Sigmoid colon (tissue), 7 donors: ENCODE measurements around the gene CACNB2. TPM values are rescaled to one million over a fixed set of nuclear protein-coding genes. Genes with fewer than 3 reads are reported as not detected.
A peak's percentile ranks its signal among the peaks of the same experiment; 100 is the strongest.

Experiments
- DNase-seq: peaks from one replicate; pipeline ENCODE4 v3.0.0-alpha.2; 2019
- H3K27ac ChIP-seq, 4 donors: fragments of 200-600 bp; sonication (generic); one replicate each; pipeline ENCODE4 v1.5.1; 2016 to 2019; ENCODE audit warnings: mild to moderate bottlenecking in 1 of 4
- H3K27me3 ChIP-seq, 3 donors: fragments of 200-600 bp; sonication (generic); one replicate each; pipeline ENCODE4 v1.5.1; 2019; ENCODE audit warnings: mild to moderate bottlenecking in 1 of 3
- H3K36me3 ChIP-seq, 4 donors: fragments of 200-600 bp; sonication (generic); one replicate each; pipeline ENCODE4 v1.5.1; 2016 to 2019
- H3K4me1 ChIP-seq, 4 donors: fragments of 200-600 bp; sonication (generic); one replicate each; pipeline ENCODE4 v1.5.1; 2017 to 2019
- H3K4me3 ChIP-seq, 4 donors: fragments of 200-600 bp; sonication (generic); one replicate each; pipeline ENCODE4 v1.5.1; 2017 to 2019; ENCODE audit warnings: mild to moderate bottlenecking in 2 of 4, moderate library complexity in 1 of 4
- H3K9me3 ChIP-seq, 4 donors: fragments of 200-600 bp in 3 of 4; sonication (generic) in 3 of 4; one replicate each; pipeline versions ENCODE4 v1.5.1 to v1.6.1; 2013 to 2019
- EP300 ChIP-seq, 4 donors: sonication (generic); formaldehyde crosslinking; IDR thresholded peaks; one replicate each; pipeline ENCODE4 v1.6.1; 2017; ENCODE audit warnings: antibody characterized with exemption in 4 of 4
- POLR2A ChIP-seq, 2 donors: fragments of 450-650 bp; IDR thresholded peaks; one replicate each; pipeline ENCODE4 v1.6.1; 2016; ENCODE audit warnings: antibody characterized with exemption in 2 of 2, mild to moderate bottlenecking in 2 of 2, moderate library complexity in 2 of 2
- POLR2AphosphoS5 ChIP-seq, 4 donors: sonication (generic); formaldehyde crosslinking; IDR thresholded peaks; one replicate each; pipeline ENCODE4 v1.6.1; 2017; ENCODE audit warnings: antibody characterized with exemption in 4 of 4
- WGBS, 2 donors: extraction: QIAGEN DNeasy Blood & Tissue Kit; methylation state at CpG; one replicate each; pipeline ENCODE4 v1.1.7; 2013; 5-methylcytosine and 5-hydroxymethylcytosine counted together
- intact Hi-C: fragments of 100-400 bp; cut with DNase I; formaldehyde crosslinking; loops from one replicate; pipeline ENCODE4 v1.15.1; 2023
- polyA plus RNA-seq, 3 donors: library from polyadenylated mRNA; stranded (reverse); fragments of 200-250 nt; gene quantifications; one replicate each; pipeline ENCODE4 v1.2.3, GENCODE V29; 2013
- total RNA-seq, 4 donors: library from RNA; depleted of rRNA; stranded (reverse); fragments of >200 nt; gene quantifications; one replicate each; pipeline ENCODE4 v1.1.0, GENCODE V29; 2016
- TF ChIP-seq, protein P1 (sequence below), 4 experiments: fragments of 450-650 bp in 3 of 4; fragments of 200-600 bp in 1 of 4; IDR thresholded peaks; one replicate each; pipeline ENCODE4 v1.5.1; 2016 to 2019; ENCODE audit warnings: antibody characterized with exemption in 4 of 4, mild to moderate bottlenecking in 3 of 4, moderate library complexity in 2 of 4
- donor health status: healthy with polysubstance abuse.
- donor health status: Bipolar disorder and iron deficiency.
- donor health status: healthy.

CACNB2 gene
- total and polyA plus RNA-seq, 7 donors, result 1.2 to 85.3 (median 36.0) TPM

DNA sequence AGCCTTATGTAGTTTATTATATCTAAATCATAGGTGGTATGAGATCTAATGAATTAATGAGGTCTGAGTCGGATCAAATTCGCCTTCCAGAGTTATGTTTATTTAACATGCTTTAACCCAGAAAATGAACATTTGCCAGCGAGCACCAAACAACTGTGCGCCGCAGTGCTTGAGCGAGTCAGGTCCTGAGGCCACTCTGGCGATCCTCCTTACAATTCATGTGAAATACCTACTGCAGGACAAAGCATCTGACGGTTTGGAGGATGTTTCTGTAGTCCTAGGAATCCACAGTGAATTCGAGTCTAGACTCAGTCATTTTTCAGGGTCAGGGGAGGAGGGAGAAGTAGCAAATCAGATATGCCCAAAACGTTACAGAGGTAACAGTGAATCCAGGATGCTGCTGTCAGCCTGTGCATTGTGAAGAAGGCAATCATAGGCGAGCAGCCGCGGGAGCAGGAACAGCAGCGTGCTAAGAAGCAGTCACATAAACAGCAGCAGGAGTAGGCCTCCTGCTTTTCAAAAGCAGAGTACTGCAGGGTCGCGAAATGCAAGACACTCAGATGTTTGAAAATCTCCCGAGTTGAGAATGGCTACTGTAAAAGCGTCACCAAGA, 120.2 kb downstream of the CACNB2 start:
- 76 to 85% methylated on average over 18 of the region's 18 CpGs for WGBS, 2 donors
- peaks cover 0 to 44% (median 16%) of the 10 kb centered on the region in 4 donors for H3K4me1 ChIP-seq
- H3K27me3 ChIP-seq, result no peaks in the 10 kb centered on the region
- no peak for DNase-seq
- no peaks in the 10 kb centered on the region for H3K36me3 ChIP-seq
- intact Hi-C loops, result no loop called here
- H3K9me3 ChIP-seq, result no peaks in the 10 kb centered on the region
- no peak overlapping the region for H3K4me3 ChIP-seq
- no peak for TF ChIP-seq POLR2A (IDR thresholded peaks at IDR 0.05)
- no peak for TF ChIP-seq EP300 (IDR thresholded peaks at IDR 0.05)
- no peak for TF ChIP-seq POLR2AphosphoS5 (IDR thresholded peaks at IDR 0.05)
- TF ChIP-seq, protein P1, sequence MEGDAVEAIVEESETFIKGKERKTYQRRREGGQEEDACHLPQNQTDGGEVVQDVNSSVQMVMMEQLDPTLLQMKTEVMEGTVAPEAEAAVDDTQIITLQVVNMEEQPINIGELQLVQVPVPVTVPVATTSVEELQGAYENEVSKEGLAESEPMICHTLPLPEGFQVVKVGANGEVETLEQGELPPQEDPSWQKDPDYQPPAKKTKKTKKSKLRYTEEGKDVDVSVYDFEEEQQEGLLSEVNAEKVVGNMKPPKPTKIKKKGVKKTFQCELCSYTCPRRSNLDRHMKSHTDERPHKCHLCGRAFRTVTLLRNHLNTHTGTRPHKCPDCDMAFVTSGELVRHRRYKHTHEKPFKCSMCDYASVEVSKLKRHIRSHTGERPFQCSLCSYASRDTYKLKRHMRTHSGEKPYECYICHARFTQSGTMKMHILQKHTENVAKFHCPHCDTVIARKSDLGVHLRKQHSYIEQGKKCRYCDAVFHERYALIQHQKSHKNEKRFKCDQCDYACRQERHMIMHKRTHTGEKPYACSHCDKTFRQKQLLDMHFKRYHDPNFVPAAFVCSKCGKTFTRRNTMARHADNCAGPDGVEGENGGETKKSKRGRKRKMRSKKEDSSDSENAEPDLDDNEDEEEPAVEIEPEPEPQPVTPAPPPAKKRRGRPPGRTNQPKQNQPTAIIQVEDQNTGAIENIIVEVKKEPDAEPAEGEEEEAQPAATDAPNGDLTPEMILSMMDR (IDR thresholded peaks at IDR 0.05), result no peak
- H3K27ac ChIP-seq, result peak overlapping the region in 3 of 4 donors; percentile 25 to 44 (median 29)

DNA sequence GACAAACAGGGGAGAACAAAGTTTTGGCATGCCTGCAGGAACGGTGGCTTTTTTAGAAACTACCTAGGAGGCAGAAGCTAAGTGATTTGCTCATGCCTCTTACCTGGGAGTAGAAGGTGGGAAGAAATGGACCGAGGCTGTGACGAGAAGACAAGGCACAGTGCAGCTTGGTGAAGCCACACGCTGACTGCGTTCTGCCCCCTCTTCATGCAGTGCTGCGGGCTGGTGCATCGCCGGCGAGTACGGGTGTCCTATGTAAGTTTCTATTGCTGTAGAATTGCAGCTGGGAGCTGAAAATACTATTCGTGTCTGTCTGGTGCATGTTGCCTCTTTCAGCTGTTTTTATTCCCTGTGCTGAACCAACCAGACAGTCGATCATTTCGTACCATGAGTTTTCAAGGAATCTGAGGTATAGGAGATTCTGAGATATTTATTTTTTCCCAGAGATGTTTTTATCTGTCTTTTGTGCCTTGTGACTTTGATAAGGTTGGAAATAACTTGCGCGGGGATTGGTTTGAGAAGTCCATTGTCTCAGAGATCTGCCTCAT, 120.9 kb downstream of the CACNB2 start:
- peak overlapping the region in 2 of 4 donors; percentile 25 to 44 for H3K27ac ChIP-seq

DNA sequence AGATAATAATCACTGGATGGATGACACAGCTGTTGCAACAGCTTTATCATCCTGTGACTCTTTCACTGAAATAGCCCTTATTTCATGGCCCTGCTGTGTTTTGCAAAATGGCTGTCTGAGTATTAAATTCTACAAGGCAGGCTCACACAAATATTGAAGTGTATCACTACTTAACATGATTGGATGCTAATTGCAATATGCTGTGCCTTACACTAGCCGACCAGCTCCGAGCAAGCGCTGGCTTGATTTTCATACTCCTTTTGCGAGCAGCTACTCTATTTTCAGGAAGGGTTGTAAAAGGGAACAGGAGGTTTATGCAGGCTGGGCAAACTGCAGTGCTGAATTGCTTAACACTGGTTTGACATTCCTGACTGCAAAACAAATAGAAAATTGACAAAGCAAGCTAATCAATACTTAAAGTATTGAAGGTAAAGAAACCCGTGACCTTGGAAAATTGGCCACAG, 121.6 kb downstream of the CACNB2 start:
- Histone ChIP-seq H3K27me3 (no peaks in the 10 kb centered on the region), H3K4me3 (no peak overlapping the region), H3K36me3 (no peaks in the 10 kb centered on the region), H3K4me1 (peaks cover 0 to 44% (median 16%) of the 10 kb centered on the region in 4 donors), H3K27ac (no peak overlapping the region), H3K9me3 (no peaks in the 10 kb centered on the region)
- DNase-seq, result no peak
- TF ChIP-seq EP300 (IDR thresholded peaks at IDR 0.05) (no peak), POLR2AphosphoS5 (IDR thresholded peaks at IDR 0.05) (no peak), POLR2A (IDR thresholded peaks at IDR 0.05) (no peak)
- TF ChIP-seq, protein P1 (IDR thresholded peaks at IDR 0.05), result no peak
- intact Hi-C loops, result no loop called here
- 70 to 81% methylated on average over 5 of the region's 5 CpGs for WGBS, 2 donors

More for the DNA sequence above, 120.9 kb downstream of the CACNB2 start:
- 85 to 91% methylated on average over 15 of the region's 15 CpGs for WGBS, 2 donors
- intact Hi-C loops, result no loop called here
- Histone ChIP-seq H3K9me3 (no peaks in the 10 kb centered on the region), H3K4me3 (no peak overlapping the region), H3K36me3 (no peaks in the 10 kb centered on the region), H3K4me1 (peaks cover 0 to 44% (median 16%) of the 10 kb centered on the region in 4 donors), H3K27me3 (no peaks in the 10 kb centered on the region)
- no peak for TF ChIP-seq EP300 (IDR thresholded peaks at IDR 0.05)
- DNase-seq, result no peak

DNA sequence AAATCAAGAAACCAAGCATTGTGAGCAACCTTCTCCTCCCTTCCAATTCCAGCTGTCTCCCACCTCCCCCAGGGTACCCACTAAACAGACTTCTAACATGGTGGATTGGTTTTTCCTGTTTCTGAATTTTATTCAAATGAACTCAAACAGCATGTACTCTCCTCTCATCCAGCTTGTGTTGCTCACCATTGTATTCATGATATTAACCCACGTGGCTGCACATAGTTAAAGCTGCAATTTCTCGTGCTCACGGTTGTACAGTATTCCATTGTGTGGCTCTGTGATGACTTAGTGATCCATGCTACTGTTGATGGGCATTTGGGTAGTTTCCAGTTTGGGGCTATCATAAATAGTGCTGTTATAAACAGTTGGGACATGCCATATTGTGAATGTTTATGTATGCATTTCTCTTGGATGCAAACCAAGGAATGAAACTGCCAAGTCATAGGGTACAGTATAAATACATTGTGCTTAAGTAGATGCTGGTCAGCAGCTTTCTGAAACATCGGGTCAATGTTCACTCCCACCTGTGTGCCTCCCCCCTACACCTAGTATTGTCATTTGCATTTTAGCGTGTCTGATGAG, 124.3 kb downstream of the CACNB2 start:
- 66 to 77% methylated on average over 5 of the region's 5 CpGs for WGBS, 2 donors
- TF ChIP-seq POLR2AphosphoS5 (IDR thresholded peaks at IDR 0.05) (no peak), EP300 (IDR thresholded peaks at IDR 0.05) (no peak), POLR2A (IDR thresholded peaks at IDR 0.05) (no peak)
- TF ChIP-seq, protein P1 (IDR thresholded peaks at IDR 0.05), result no peak
- intact Hi-C loops, result no loop called here
- Histone ChIP-seq H3K4me3 (no peak overlapping the region), H3K27ac (no peak overlapping the region), H3K9me3 (no peaks in the 10 kb centered on the region), H3K27me3 (no peaks in the 10 kb centered on the region), H3K4me1 (peaks cover 0 to 52% (median 16%) of the 10 kb centered on the region in 4 donors), H3K36me3 (no peaks in the 10 kb centered on the region)
- DNase-seq, result no peak

DNA sequence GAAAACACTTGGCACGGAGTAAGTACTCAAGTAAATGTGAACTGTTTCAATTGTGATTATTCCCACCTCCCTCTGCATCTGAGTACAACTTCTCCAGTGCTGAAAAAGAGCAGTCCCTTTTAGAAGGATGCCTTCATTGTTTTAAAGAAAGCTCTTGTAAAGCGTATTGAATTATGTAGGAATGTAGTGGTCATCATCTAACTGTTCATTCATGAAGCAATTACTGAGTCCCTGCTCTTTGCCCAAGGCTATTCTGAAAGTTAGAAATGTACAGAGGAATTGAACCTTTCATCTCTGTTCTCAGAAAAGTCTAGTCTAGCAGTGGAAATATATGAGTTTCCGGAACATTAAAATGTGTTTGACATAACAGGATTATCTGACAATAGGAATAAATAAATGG, 127.8 kb downstream of the CACNB2 start:
- Histone ChIP-seq H3K27me3 (no peaks in the 10 kb centered on the region), H3K4me1 (peaks cover 0 to 26% (median 5%) of the 10 kb centered on the region in 4 donors), H3K9me3 (no peaks in the 10 kb centered on the region), H3K27ac (no peak overlapping the region), H3K4me3 (no peak overlapping the region), H3K36me3 (no peaks in the 10 kb centered on the region)
- DNase-seq, result no peak
- 90 to 97% methylated on average over 3 of the region's 3 CpGs for WGBS, 2 donors
- TF ChIP-seq, protein P1 (IDR thresholded peaks at IDR 0.05), result no peak
- TF ChIP-seq POLR2A (IDR thresholded peaks at IDR 0.05), result no peak
- TF ChIP-seq POLR2AphosphoS5 (IDR thresholded peaks at IDR 0.05), result no peak
- TF ChIP-seq EP300 (IDR thresholded peaks at IDR 0.05), result no peak
- intact Hi-C loops, result no loop called here
